Lower lobe of right lung (tissue), 2 donors: Measurements from ENCODE around the gene TUBE1. TPM values are rescaled to one million over a fixed set of nuclear protein-coding genes. Genes with fewer than 3 reads are reported as not detected.

Experiments
- ATAC-seq, 2 donors: fragments of 200-7000 bp; cut with Tn5 transposase; one replicate each; pipeline ENCODE4 v1.9.1; 2020 to 2022; ENCODE audit warnings: mild to moderate bottlenecking in 2 of 2, moderate library complexity in 2 of 2
- DNase-seq: peaks from one replicate; pipeline ENCODE4 v3.0.0-alpha.2; 2020
- H3K27ac ChIP-seq: fragments of 200-600 bp; one replicate; pipeline ENCODE4 v1.8.0; 2022
- H3K27me3 ChIP-seq: fragments of 200-600 bp; one replicate; pipeline ENCODE4 v1.8.0; 2022; ENCODE audit warnings: low read depth
- H3K36me3 ChIP-seq: fragments of 200-600 bp; one replicate; pipeline ENCODE4 v1.8.0; 2022; ENCODE audit warnings: mild to moderate bottlenecking
- H3K4me1 ChIP-seq: fragments of 200-600 bp; one replicate; pipeline ENCODE4 v1.8.0; 2022
- H3K4me3 ChIP-seq: fragments of 200-600 bp; one replicate; pipeline ENCODE4 v1.8.0; 2022; ENCODE audit warnings: mild to moderate bottlenecking
- H3K9me3 ChIP-seq: fragments of 200-600 bp; one replicate; pipeline ENCODE4 v1.8.0; 2022
- CTCF ChIP-seq: fragments of 200-600 bp; IDR thresholded peaks from one replicate; pipeline ENCODE4 v1.8.0; 2022; ENCODE audit warnings: antibody characterized with exemption, mild to moderate bottlenecking
- intact Hi-C: fragments of 100-400 bp; cut with DNase I; formaldehyde crosslinking; loops from one replicate; pipeline ENCODE4 v1.11.0; 2022
- total RNA-seq: library from RNA; stranded (reverse); fragmentation: NEBNext Ultra II Directional; extraction: Animal tissue kit (Norgen Biotek cat#: 25700); gene quantifications from one replicate; pipeline ENCODE4 v1.2.1, GENCODE V29; 2021
- donor health status: DM: no; HTN: yes; CAD: no; lungs with severe emphysema.

The TUBE1 gene
- total RNA-seq, 1 donor from 2014 or later = 22.2 TPM

GRCh38 chr6:112118034-112118433 lies 30.8 kb upstream of the TUBE1 start:
- Histone ChIP-seq H3K27ac (no peak overlapping the region), H3K4me1 (no peaks in the 10 kb centered on the region), H3K36me3 (peaks cover 77% of the 10 kb centered on the region), H3K9me3 (no peaks in the 10 kb centered on the region), H3K4me3 (no peak overlapping the region), H3K27me3 (no peaks in the 10 kb centered on the region)
- no peak for DNase-seq
- TF ChIP-seq CTCF = no peak
- ATAC-seq = no peak
- intact Hi-C loops = no loop called here

- Histone ChIP-seq H3K9me3 (no peaks in the 10 kb centered on the region), H3K27me3 (no peaks in the 10 kb centered on the region), H3K4me3 (no peak overlapping the region), H3K4me1 (no peaks in the 10 kb centered on the region), H3K36me3 (peaks cover 77% of the 10 kb centered on the region), H3K27ac (no peak overlapping the region)
- intact Hi-C loops = no loop called here
- ATAC-seq = no peak
- DNase-seq = no peak
- TF ChIP-seq CTCF = no peak
Measured at GRCh38 chr6:112117554-112117953, 30.3 kb upstream of the TUBE1 start.

GRCh38 chr6:112116221-112116620 lies 28.9 kb upstream of the TUBE1 start:
- H3K27me3 ChIP-seq = no peaks in the 10 kb centered on the region
- H3K36me3 ChIP-seq = peaks cover 81% of the 10 kb centered on the region
- no peak for ATAC-seq
- H3K4me3 ChIP-seq = no peak overlapping the region
- no peak overlapping the region for H3K27ac ChIP-seq
- TF ChIP-seq CTCF = no peak
- H3K9me3 ChIP-seq = no peaks in the 10 kb centered on the region
- intact Hi-C loops = no loop called here
- no peaks in the 10 kb centered on the region for H3K4me1 ChIP-seq
- no peak for DNase-seq

GRCh38 chr6:112114577-112115223 lies 27.4 kb upstream of the TUBE1 start:
- no peaks in the 10 kb centered on the region for H3K9me3 ChIP-seq
- ATAC-seq = no peak
- TF ChIP-seq CTCF = no peak
- intact Hi-C loops = no loop called here
- H3K36me3 ChIP-seq = peaks cover 75% of the 10 kb centered on the region
- DNase-seq = no peak
- H3K27me3 ChIP-seq = no peaks in the 10 kb centered on the region
- no peak overlapping the region for H3K4me3 ChIP-seq
- no peak overlapping the region for H3K27ac ChIP-seq
- no peaks in the 10 kb centered on the region for H3K4me1 ChIP-seq

- H3K9me3 ChIP-seq = no peaks in the 10 kb centered on the region
- no peaks in the 10 kb centered on the region for H3K27me3 ChIP-seq
- DNase-seq (no peak), ATAC-seq (no peak)
- H3K4me1 ChIP-seq = no peaks in the 10 kb centered on the region
- peaks cover 75% of the 10 kb centered on the region for H3K36me3 ChIP-seq
- no peak for TF ChIP-seq CTCF
- intact Hi-C loops = no loop called here
- H3K27ac ChIP-seq = no peak overlapping the region
- H3K4me3 ChIP-seq = no peak overlapping the region
Measured at GRCh38 chr6:112113918-112114317, 26.6 kb upstream of the TUBE1 start.
